Rectal smooth muscle tissue (tissue), 1 donor: ENCODE data around the gene FGD4.

Experiments used
- H3K27ac ChIP-seq: one replicate; pipeline ENCODE4 v1.7.0; 2013; ENCODE audit warnings: low read depth, low read length, inconsistent platforms
- H3K27me3 ChIP-seq: one replicate; pipeline ENCODE4 v1.7.0; 2013; ENCODE audit warnings: low read length; ENCODE audit not compliant: control insufficient read depth, insufficient read depth
- H3K36me3 ChIP-seq: one replicate; pipeline ENCODE4 v1.7.0; 2013; ENCODE audit warnings: low read length; ENCODE audit not compliant: control insufficient read depth, insufficient read depth
- H3K4me1 ChIP-seq: one replicate; pipeline ENCODE4 v1.7.0; 2013; ENCODE audit warnings: low read length; ENCODE audit not compliant: control insufficient read depth, insufficient read depth
- H3K4me3 ChIP-seq: one replicate; pipeline ENCODE4 v1.7.0; 2013; ENCODE audit warnings: low read length
- H3K9ac ChIP-seq: one replicate; pipeline ENCODE4 v1.7.0; 2013; ENCODE audit warnings: low read length

Gene FGD4

GRCh38 chr12:32488132-32488531 is 88.8 kb downstream of the FGD4 start:
- no peak overlapping the region for H3K9ac ChIP-seq
- no peak overlapping the region for H3K4me3 ChIP-seq

GRCh38 chr12:32489070-32489469 is 89.7 kb downstream of the FGD4 start:
- no peak overlapping the region for H3K4me3 ChIP-seq
- H3K27ac ChIP-seq, result no peak overlapping the region
- H3K9ac ChIP-seq, result no peak overlapping the region
- H3K27me3 ChIP-seq, result no peaks in the 10 kb centered on the region
- no peaks in the 10 kb centered on the region for H3K4me1 ChIP-seq
- H3K36me3 ChIP-seq, result no peaks in the 10 kb centered on the region

More at GRCh38 chr12:32488132-32488531, 88.8 kb downstream of the FGD4 start:
- peaks cover under 1% of the 10 kb centered on the region for H3K4me1 ChIP-seq
- no peaks in the 10 kb centered on the region for H3K27me3 ChIP-seq
- no peak overlapping the region for H3K27ac ChIP-seq
- no peaks in the 10 kb centered on the region for H3K36me3 ChIP-seq

- Histone ChIP-seq H3K36me3 (no peaks in the 10 kb centered on the region), H3K4me3 (no peak overlapping the region), H3K27ac (no peak overlapping the region), H3K9ac (no peak overlapping the region), H3K4me1 (no peaks in the 10 kb centered on the region), H3K27me3 (no peaks in the 10 kb centered on the region)
These were observed 91.4 kb downstream of the FGD4 start for GRCh38 chr12:32490801-32491200.

- Histone ChIP-seq H3K36me3 (no peaks in the 10 kb centered on the region), H3K9ac (no peak overlapping the region), H3K4me3 (no peak overlapping the region), H3K27me3 (no peaks in the 10 kb centered on the region), H3K27ac (no peak overlapping the region), H3K4me1 (no peaks in the 10 kb centered on the region)
These were observed 93.9 kb downstream of the FGD4 start for GRCh38 chr12:32493282-32493681.

- no peak overlapping the region for H3K4me3 ChIP-seq
- H3K36me3 ChIP-seq, result no peaks in the 10 kb centered on the region
- no peaks in the 10 kb centered on the region for H3K4me1 ChIP-seq
- no peak overlapping the region for H3K9ac ChIP-seq
- H3K27me3 ChIP-seq, result no peaks in the 10 kb centered on the region
- no peak overlapping the region for H3K27ac ChIP-seq
These were observed 95.3 kb downstream of the FGD4 start for GRCh38 chr12:32494656-32495055.

- H3K27ac ChIP-seq, result no peak overlapping the region
- no peaks in the 10 kb centered on the region for H3K36me3 ChIP-seq
- no peak overlapping the region for H3K4me3 ChIP-seq
- H3K4me1 ChIP-seq, result no peaks in the 10 kb centered on the region
- H3K9ac ChIP-seq, result no peak overlapping the region
- H3K27me3 ChIP-seq, result no peaks in the 10 kb centered on the region
These were observed 97.6 kb downstream of the FGD4 start for GRCh38 chr12:32496946-32497345.

- Histone ChIP-seq H3K27me3 (no peaks in the 10 kb centered on the region), H3K36me3 (no peaks in the 10 kb centered on the region), H3K4me3 (no peak overlapping the region), H3K4me1 (no peaks in the 10 kb centered on the region), H3K9ac (no peak overlapping the region), H3K27ac (no peak overlapping the region)
These were observed 98.5 kb downstream of the FGD4 start for GRCh38 chr12:32497864-32498263.

- no peak overlapping the region for H3K4me3 ChIP-seq
- no peak overlapping the region for H3K9ac ChIP-seq
- no peaks in the 10 kb centered on the region for H3K27me3 ChIP-seq
- H3K4me1 ChIP-seq, result no peaks in the 10 kb centered on the region
- no peak overlapping the region for H3K27ac ChIP-seq
- no peaks in the 10 kb centered on the region for H3K36me3 ChIP-seq
These were observed 99.7 kb downstream of the FGD4 start for GRCh38 chr12:32499048-32499447.

GRCh38 chr12:32501835-32502333 is 102.5 kb downstream of the FGD4 start:
- Histone ChIP-seq H3K9ac (no peak overlapping the region), H3K36me3 (no peaks in the 10 kb centered on the region), H3K27me3 (no peaks in the 10 kb centered on the region), H3K4me1 (no peaks in the 10 kb centered on the region), H3K4me3 (no peak overlapping the region), H3K27ac (no peak overlapping the region)

- H3K9ac ChIP-seq, result no peak overlapping the region
These were observed 103.5 kb downstream of the FGD4 start for GRCh38 chr12:32502693-32503502.

GRCh38 chr12:32503730-32504129 is 104.4 kb downstream of the FGD4 start:
- no peaks in the 10 kb centered on the region for H3K27me3 ChIP-seq
- no peaks in the 10 kb centered on the region for H3K4me1 ChIP-seq
- no peaks in the 10 kb centered on the region for H3K36me3 ChIP-seq
- no peak overlapping the region for H3K27ac ChIP-seq
- no peak overlapping the region for H3K9ac ChIP-seq
- no peak overlapping the region for H3K4me3 ChIP-seq

More at GRCh38 chr12:32502693-32503502, 103.5 kb downstream of the FGD4 start:
- no peaks in the 10 kb centered on the region for H3K4me1 ChIP-seq
- no peak overlapping the region for H3K27ac ChIP-seq
- no peaks in the 10 kb centered on the region for H3K36me3 ChIP-seq
- H3K27me3 ChIP-seq, result no peaks in the 10 kb centered on the region
- no peak overlapping the region for H3K4me3 ChIP-seq

- Histone ChIP-seq H3K27ac (no peak overlapping the region), H3K4me1 (no peaks in the 10 kb centered on the region), H3K9ac (no peak overlapping the region), H3K27me3 (no peaks in the 10 kb centered on the region), H3K36me3 (no peaks in the 10 kb centered on the region), H3K4me3 (no peak overlapping the region)
These were observed 105.2 kb downstream of the FGD4 start for GRCh38 chr12:32504591-32504990.
